Measurements from ENCODE around the gene PDZK1IP1. TPM values are rescaled to one million over a fixed set of nuclear protein-coding genes. Genes with fewer than 3 reads are reported as not detected.

The PDZK1IP1 gene, protein sequence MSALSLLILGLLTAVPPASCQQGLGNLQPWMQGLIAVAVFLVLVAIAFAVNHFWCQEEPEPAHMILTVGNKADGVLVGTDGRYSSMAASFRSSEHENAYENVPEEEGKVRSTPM
- not detected in 2 replicates for total RNA-seq

GRCh38 chr1:47189844-47190508, at the start of gene PDZK1IP1:
Gene PDZK1IP1 (minus strand): TSS chr1:47190036. CDS start chr1:47189932, 104 bp downstream.

DNA sequence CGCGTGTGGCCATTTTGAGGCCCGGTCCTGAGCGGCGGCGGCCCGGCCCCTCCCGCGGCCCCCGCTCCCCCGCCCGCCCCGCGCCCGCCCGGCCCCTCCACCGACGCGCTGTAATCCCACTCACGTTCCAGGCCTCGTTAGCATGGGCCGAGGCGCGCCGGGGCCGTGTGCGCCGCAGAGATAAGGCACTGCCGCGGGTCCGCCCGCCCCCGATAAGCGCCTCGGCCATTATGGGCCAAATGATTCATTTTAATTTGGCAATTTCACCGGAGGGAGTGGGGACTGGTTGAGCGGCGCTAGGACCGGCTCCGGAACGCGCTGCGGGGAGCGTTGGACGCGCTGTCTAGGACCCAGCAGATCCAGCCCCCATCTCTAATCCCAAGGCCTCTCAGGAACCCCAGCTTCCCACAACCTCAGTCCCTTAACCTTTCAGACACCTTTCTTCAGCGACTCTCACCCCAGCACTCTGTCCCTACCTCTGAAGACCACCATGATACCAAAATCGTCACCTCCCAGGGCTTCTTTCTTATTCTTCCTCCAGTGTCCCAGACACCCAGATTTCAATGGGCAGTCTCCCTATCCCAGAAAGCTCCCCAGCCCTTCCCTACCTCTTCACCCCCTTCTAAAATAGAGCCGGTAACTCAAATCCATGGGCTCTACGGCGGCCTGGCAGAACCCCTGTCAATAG, 42.5 kb upstream of the PDZK1IP1 start, which contains the start of gene TAL1:
Gene TAL1, minus strand, starts transcription at position 39 of the 688 bp plus-strand sequence. CDS start 6,337 bp downstream, outside the sequence.

DNA sequence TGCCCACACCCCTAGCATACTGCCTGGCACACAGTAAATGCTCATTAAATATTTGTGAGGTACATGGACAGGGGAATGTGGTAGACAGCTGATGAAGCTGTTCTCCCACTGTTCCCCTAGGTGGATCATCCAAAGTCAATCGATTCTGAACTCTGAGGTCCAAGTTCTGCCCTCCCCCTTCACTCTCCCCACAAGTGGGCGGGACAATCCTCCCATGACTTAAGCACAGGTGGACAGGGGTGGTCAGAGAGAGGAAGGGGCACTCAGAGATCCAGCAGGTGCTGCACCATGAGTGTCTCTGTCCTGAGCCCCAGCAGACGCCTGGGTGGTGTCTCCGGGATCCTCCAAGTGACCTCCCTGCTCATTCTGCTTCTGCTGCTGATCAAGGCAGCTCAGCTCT, 52.6 kb downstream of the PDZK1IP1 start, which contains the start of gene CYP4A22:
Gene CYP4A22, plus strand, starts transcription at position 244 of the 400 bp plus-strand sequence. Its CDS starts 45 bp downstream, at position 289.

Other genes with a start within 250 kb of the PDZK1IP1 start
- gene CYP4A11, start 248.6 kb downstream of the PDZK1IP1 start, total RNA-seq = not detected in 2 replicates
- 0.32 and 0.76 TPM in 2 replicates for gene CYP4X1, start 166.4 kb downstream of the PDZK1IP1 start, total RNA-seq
- gene CYP4Z1, start 122.8 kb downstream of the PDZK1IP1 start, total RNA-seq = not detected in 2 replicates
- gene CYP4A22, start 52.6 kb downstream of the PDZK1IP1 start, total RNA-seq = not detected in 2 replicates
- 20.5 and 39.8 TPM in 2 replicates for gene TAL1, start 42.2 kb upstream of the PDZK1IP1 start, total RNA-seq
- gene STIL, start 124.1 kb upstream of the PDZK1IP1 start, total RNA-seq = 6.8 and 11.2 TPM in 2 replicates
- 108 and 119 TPM in 2 replicates for gene CMPK1, start 143.8 kb upstream of the PDZK1IP1 start, total RNA-seq
- not detected in 2 replicates for gene FOXE3, start 226.2 kb upstream of the PDZK1IP1 start, total RNA-seq
- under 0.01 TPM in 1 of 2 replicates, not detected in the other for gene FOXD2, start 248.0 kb upstream of the PDZK1IP1 start, total RNA-seq